Peyer's patch (tissue), 4 donors: Measurements from ENCODE around the gene SPAG6. TPM values are rescaled to one million over a fixed set of nuclear protein-coding genes. Genes with fewer than 3 reads are reported as not detected.

Source experiments
- DNase-seq, 3 donors: peaks; one replicate each; pipeline ENCODE4 v3.0.0-alpha.2; 2017 to 2019
- H3K27ac ChIP-seq, 4 donors: fragments of 200-600 bp; sonication (generic); one replicate each; pipeline ENCODE4 v1.5.1; 2016 to 2019
- H3K27me3 ChIP-seq, 2 donors: fragments of 200-600 bp; sonication (generic); one replicate each; pipeline ENCODE4 v1.5.1; 2019
- H3K36me3 ChIP-seq, 3 donors: fragments of 200-600 bp; sonication (generic); one replicate each; pipeline ENCODE4 v1.5.1; 2016 to 2019
- H3K4me1 ChIP-seq, 4 donors: fragments of 200-600 bp; sonication (generic); one replicate each; pipeline ENCODE4 v1.5.1; 2016 to 2019
- H3K4me3 ChIP-seq, 4 donors: fragments of 200-600 bp; sonication (generic); 1 replicate in 3 of 4; 2 replicates in 1 of 4; pipeline ENCODE4 v1.5.1; 2016 to 2019; ENCODE audit warnings: mild to moderate bottlenecking in 1 of 4
- H3K9me3 ChIP-seq, 4 donors: fragments of 200-600 bp; sonication (generic); one replicate each; pipeline ENCODE4 v1.5.1; 2016 to 2019; ENCODE audit warnings: mild to moderate bottlenecking in 1 of 4
- POLR2A ChIP-seq, 2 donors: fragments of 450-650 bp; IDR thresholded peaks; one replicate each; pipeline ENCODE4 v1.5.1; 2017; ENCODE audit warnings: antibody characterized with exemption in 2 of 2, mild to moderate bottlenecking in 2 of 2, moderate library complexity in 2 of 2
- total RNA-seq, 4 donors: library from RNA; depleted of rRNA; stranded (reverse); fragments of >200 nt; gene quantifications; one replicate each; pipeline ENCODE4 v1.1.0, GENCODE V29; 2016
- TF ChIP-seq, protein P1 (sequence below), 6 experiments: fragments of 450-650 bp in 4 of 6; fragments of 200-600 bp in 2 of 6; sonication (generic) in 1 of 6; IDR thresholded peaks; one replicate each; pipeline ENCODE4 v1.5.1; 2017 to 2019; ENCODE audit warnings: antibody characterized with exemption in 6 of 6, mild to moderate bottlenecking in 3 of 6, moderate library complexity in 1 of 6

SPAG6 gene
- total RNA-seq, 4 donors from 2014 or later: not detected

DNA sequence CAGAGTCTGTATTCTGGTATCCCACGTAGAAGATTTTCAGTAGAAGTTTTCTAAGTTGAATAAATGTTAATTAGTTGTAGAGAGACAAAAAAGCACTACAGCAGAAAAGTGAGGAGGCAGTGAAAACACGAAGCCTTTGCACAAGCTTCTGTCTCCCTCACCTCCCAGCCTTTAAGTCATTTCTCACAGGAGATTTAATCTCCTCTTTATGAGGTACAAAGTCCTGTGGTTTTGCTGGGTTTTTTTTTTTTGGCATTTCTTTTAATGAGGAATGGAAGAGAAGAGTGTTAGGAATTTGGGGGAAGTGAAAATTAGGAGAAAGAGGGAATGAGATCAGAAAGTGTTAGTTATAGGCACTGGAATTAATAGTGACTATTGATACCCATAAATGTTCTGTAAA is 21.5 kb downstream of the SPAG6 start:
- no peak overlapping the region for H3K27ac ChIP-seq
- no peaks in the 10 kb centered on the region for H3K9me3 ChIP-seq
- no peaks in the 10 kb centered on the region for H3K27me3 ChIP-seq
- H3K4me3 ChIP-seq: no peak overlapping the region
- TF ChIP-seq, protein P1, sequence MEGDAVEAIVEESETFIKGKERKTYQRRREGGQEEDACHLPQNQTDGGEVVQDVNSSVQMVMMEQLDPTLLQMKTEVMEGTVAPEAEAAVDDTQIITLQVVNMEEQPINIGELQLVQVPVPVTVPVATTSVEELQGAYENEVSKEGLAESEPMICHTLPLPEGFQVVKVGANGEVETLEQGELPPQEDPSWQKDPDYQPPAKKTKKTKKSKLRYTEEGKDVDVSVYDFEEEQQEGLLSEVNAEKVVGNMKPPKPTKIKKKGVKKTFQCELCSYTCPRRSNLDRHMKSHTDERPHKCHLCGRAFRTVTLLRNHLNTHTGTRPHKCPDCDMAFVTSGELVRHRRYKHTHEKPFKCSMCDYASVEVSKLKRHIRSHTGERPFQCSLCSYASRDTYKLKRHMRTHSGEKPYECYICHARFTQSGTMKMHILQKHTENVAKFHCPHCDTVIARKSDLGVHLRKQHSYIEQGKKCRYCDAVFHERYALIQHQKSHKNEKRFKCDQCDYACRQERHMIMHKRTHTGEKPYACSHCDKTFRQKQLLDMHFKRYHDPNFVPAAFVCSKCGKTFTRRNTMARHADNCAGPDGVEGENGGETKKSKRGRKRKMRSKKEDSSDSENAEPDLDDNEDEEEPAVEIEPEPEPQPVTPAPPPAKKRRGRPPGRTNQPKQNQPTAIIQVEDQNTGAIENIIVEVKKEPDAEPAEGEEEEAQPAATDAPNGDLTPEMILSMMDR (IDR thresholded peaks at IDR 0.05): no peak
- TF ChIP-seq POLR2A (IDR thresholded peaks at IDR 0.05): no peak
- H3K36me3 ChIP-seq: no peaks in the 10 kb centered on the region
- H3K4me1 ChIP-seq: no peaks in the 10 kb centered on the region
- no peak for DNase-seq

DNA sequence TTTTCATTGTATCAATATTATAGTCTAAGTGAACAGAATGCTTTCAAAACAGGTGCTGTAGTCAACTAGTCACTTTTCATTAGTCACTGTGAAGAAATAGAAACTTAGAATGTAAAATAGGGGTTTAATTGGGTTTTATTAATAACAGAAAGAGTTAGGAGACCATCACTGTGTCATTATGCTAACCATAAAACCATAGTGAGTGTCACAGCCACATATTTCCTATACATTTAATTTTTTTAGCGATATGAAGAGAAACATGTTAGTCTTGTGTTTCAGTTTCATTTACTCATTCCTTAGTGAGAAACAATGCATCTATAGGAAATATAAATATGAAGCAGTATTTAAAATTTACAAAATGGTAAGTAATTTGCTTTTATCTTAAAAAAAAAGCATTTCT is 22.2 kb downstream of the SPAG6 start:
- TF ChIP-seq POLR2A (IDR thresholded peaks at IDR 0.05): no peak
- TF ChIP-seq, protein P1 (IDR thresholded peaks at IDR 0.05): no peak
- H3K4me3 ChIP-seq: no peak overlapping the region
- no peaks in the 10 kb centered on the region for H3K9me3 ChIP-seq
- H3K27me3 ChIP-seq: no peaks in the 10 kb centered on the region
- H3K4me1 ChIP-seq: no peaks in the 10 kb centered on the region
- DNase-seq: no peak
- no peak overlapping the region for H3K27ac ChIP-seq
- no peaks in the 10 kb centered on the region for H3K36me3 ChIP-seq

DNA sequence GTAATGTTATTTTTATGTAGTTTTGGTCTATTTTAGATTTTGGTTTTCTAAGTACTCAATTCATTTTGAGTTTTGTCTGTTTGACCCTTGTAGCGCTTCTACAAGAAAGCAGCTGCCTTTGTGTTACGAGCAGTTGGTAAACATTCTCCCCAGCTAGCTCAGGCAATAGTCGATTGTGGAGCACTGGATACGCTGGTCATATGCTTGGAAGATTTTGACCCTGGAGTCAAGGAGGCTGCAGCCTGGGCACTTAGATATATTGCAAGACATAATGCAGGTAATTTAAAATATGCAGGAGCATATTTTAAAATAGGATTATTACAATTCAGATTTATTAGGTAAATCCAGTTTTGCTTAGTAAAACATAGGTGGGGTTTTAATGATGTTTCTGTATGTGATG is 23.1 kb downstream of the SPAG6 start:
- Histone ChIP-seq H3K4me1 (no peaks in the 10 kb centered on the region), H3K27me3 (no peaks in the 10 kb centered on the region), H3K4me3 (no peak overlapping the region), H3K27ac (no peak overlapping the region), H3K36me3 (no peaks in the 10 kb centered on the region), H3K9me3 (no peaks in the 10 kb centered on the region)
- no peak for DNase-seq
- TF ChIP-seq POLR2A (IDR thresholded peaks at IDR 0.05): no peak
- TF ChIP-seq, protein P1 (IDR thresholded peaks at IDR 0.05): no peak

DNA sequence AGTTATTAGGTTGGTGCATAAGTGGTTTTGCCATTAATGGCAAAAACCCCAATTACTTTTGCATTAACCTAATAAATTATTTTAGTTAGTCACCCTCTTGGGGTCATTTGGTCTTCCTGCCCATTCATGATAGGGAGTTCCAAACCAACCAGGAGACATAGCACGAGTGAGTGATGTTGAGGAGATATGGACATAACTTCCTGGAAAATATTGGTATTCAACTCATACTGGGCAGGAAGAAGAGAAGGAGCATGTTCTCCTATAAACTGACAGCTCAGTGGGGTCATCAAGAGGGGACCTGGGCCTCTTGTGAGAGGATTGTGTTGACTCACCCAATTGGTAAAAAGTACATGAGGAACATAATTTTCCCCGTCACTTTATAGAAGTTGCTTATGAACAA is 23.7 kb downstream of the SPAG6 start:
- no peak for DNase-seq
- Histone ChIP-seq H3K4me1 (no peaks in the 10 kb centered on the region), H3K9me3 (no peaks in the 10 kb centered on the region), H3K4me3 (no peak overlapping the region), H3K27ac (no peak overlapping the region), H3K36me3 (no peaks in the 10 kb centered on the region), H3K27me3 (no peaks in the 10 kb centered on the region)
- no peak for TF ChIP-seq POLR2A (IDR thresholded peaks at IDR 0.05)
- TF ChIP-seq, protein P1 (IDR thresholded peaks at IDR 0.05): no peak

DNA sequence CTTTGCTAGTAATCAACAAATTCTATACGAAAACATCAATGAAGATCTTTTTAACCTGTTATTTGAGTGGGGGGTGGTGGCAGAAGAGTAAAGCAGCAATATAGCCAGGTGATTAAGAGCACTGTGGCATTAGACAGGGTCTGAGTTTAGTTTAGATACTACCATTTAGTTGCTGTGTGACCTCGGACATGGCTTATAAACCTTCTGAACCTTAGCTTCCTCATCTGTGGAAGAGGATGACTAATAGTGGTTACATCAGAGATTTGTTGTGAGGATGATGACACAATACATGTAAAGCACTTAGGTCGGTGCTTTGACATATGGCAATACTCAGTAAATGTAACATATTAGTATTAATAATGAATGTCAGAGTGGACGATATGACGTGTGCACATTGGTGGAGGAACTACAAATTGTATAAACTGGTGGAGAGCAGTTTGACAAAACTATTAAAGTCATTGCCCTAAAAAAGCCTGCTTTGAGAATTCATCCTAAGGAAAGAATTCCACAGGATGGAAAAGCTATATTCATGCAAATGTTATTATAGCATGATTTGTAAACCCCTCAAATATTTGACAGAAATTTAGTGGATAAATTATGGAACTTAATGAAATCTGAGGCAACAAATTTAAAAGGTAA is 24.3 kb downstream of the SPAG6 start:
- no peak for TF ChIP-seq POLR2A (IDR thresholded peaks at IDR 0.05)
- TF ChIP-seq, protein P1 (IDR thresholded peaks at IDR 0.05): no peak
- no peak for DNase-seq
- H3K4me1 ChIP-seq: no peaks in the 10 kb centered on the region
- H3K27me3 ChIP-seq: no peaks in the 10 kb centered on the region
- no peak overlapping the region for H3K4me3 ChIP-seq
- no peaks in the 10 kb centered on the region for H3K9me3 ChIP-seq
- no peak overlapping the region for H3K27ac ChIP-seq
- H3K36me3 ChIP-seq: no peaks in the 10 kb centered on the region

DNA sequence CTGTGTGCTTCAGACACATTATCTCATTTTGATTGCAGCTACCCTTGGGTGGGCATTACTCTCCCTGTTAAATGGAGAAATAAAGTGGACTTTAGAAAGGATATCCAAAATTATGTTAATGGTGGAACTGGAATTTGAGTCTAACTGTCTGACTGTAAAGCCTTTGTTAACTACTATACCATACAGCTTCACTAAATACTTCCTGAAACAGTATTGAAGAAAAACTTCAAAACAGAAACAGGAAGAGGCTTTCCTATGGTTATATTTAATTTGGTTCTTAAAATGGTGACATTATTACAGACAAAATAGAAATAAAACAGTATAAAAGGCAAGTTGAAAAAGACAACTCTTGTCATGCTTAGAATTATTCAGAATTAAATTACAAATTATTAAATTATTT is 25.0 kb downstream of the SPAG6 start:
- H3K27me3 ChIP-seq: no peaks in the 10 kb centered on the region
- H3K36me3 ChIP-seq: no peaks in the 10 kb centered on the region
- no peaks in the 10 kb centered on the region for H3K9me3 ChIP-seq
- no peak overlapping the region for H3K27ac ChIP-seq
- DNase-seq: no peak
- no peak for TF ChIP-seq POLR2A (IDR thresholded peaks at IDR 0.05)
- TF ChIP-seq, protein P1 (IDR thresholded peaks at IDR 0.05): no peak
- no peak overlapping the region for H3K4me3 ChIP-seq
- no peaks in the 10 kb centered on the region for H3K4me1 ChIP-seq
